Stimulated activated CD8-positive, alpha-beta memory T cell treated with anti-CD3 and anti-CD28 coated beads, Interleukin-12 subunit alpha, Interleukin-12 subunit beta, amount 100 ng/mL, for 24 hours (primary cell): ENCODE measurements around the gene CYB5RL.
"Not testable (repeated sequence)": the region's sequence is repeated elsewhere in the genome, so short reads cannot be mapped to it uniquely, and the experiment has no call there.

Experiments
- DNase-seq: peaks from one replicate; pipeline ENCODE4 v3.0.0-alpha.2; 2020; ENCODE audit errors: extremely low read depth

The CYB5RL gene

GRCh38 chr1:54186056-54186455 lies 13.8 kb downstream of the CYB5RL start:
- no peak for DNase-seq

- no peak for DNase-seq
Measured at GRCh38 chr1:54180701-54181360, 19.0 kb downstream of the CYB5RL start.

- no peak for DNase-seq
Measured at GRCh38 chr1:54178296-54179070, 21.3 kb downstream of the CYB5RL start.

- DNase-seq = no peak
Measured at GRCh38 chr1:54177726-54178125, 22.1 kb downstream of the CYB5RL start.

- DNase-seq = no peak
Measured at GRCh38 chr1:54176621-54177327, 23.1 kb downstream of the CYB5RL start.

- DNase-seq = no peak
Measured at GRCh38 chr1:54174106-54174505, 25.7 kb downstream of the CYB5RL start.

- DNase-seq = no peak
Measured at GRCh38 chr1:54173681-54174080, 26.1 kb downstream of the CYB5RL start.

- no peak for DNase-seq
Measured at GRCh38 chr1:54172614-54173599, 26.9 kb downstream of the CYB5RL start.

GRCh38 chr1:54171606-54172005 lies 28.2 kb downstream of the CYB5RL start:
- no peak for DNase-seq

GRCh38 chr1:54171016-54171415 lies 28.8 kb downstream of the CYB5RL start:
- DNase-seq = no peak

- no peak for DNase-seq
Measured at GRCh38 chr1:54169068-54169467, 30.8 kb downstream of the CYB5RL start.

- no peak for DNase-seq
Measured at GRCh38 chr1:54168206-54168965, 31.4 kb downstream of the CYB5RL start.

GRCh38 chr1:54167422-54168139 lies 32.2 kb downstream of the CYB5RL start:
- DNase-seq = no peak

- DNase-seq = not testable (repeated sequence)
Measured at GRCh38 chr1:54166357-54166756, 33.5 kb downstream of the CYB5RL start.

- DNase-seq = no peak
Measured at GRCh38 chr1:54165146-54165545, 34.7 kb downstream of the CYB5RL start.

GRCh38 chr1:54163573-54163972 lies 36.3 kb downstream of the CYB5RL start:
- no peak for DNase-seq

GRCh38 chr1:54163051-54163450 lies 36.8 kb downstream of the CYB5RL start:
- no peak for DNase-seq

GRCh38 chr1:54161495-54162168 lies 38.2 kb downstream of the CYB5RL start:
- DNase-seq = no peak

- DNase-seq = no peak
Measured at GRCh38 chr1:54160351-54160750, 39.5 kb downstream of the CYB5RL start.
